HG03571 (cell line): ENCODE data around the gene PLEKHB1.

Experiments
- ATAC-seq: cut with Tn5 transposase; IDR thresholded peaks from one replicate; pipeline ENCODE4 v1.9.1; 2021; ENCODE audit not compliant: unreplicated experiment

PLEKHB1 gene

GRCh38 chr11:73645972-73646631 is at the start of gene PLEKHB1:
PLEKHB1 (plus strand) TSS chr11:73646581; CDS start chr11:73646609, 28 bp downstream.
- no peak for ATAC-seq

- no peak for ATAC-seq
Observed at GRCh38 chr11:73597336-73597955, 48.9 kb upstream of the PLEKHB1 start.

- peak; percentile 93 for ATAC-seq
Observed at GRCh38 chr11:73597956-73598718, 48.2 kb upstream of the PLEKHB1 start, which contains the start of gene FAM168A. FAM168A (minus strand) TSS chr11:73598112; CDS start chr11:73468474, 129,638 bp downstream.

GRCh38 chr11:73598719-73599379 is 47.5 kb upstream of the PLEKHB1 start:
- no peak for ATAC-seq

- ATAC-seq, result no peak
Observed at GRCh38 chr11:73612601-73613140, 33.7 kb upstream of the PLEKHB1 start.

GRCh38 chr11:73614591-73614990 is 31.8 kb upstream of the PLEKHB1 start:
- no peak for ATAC-seq

- no peak for ATAC-seq
Observed at GRCh38 chr11:73622926-73623593, 23.3 kb upstream of the PLEKHB1 start.

GRCh38 chr11:73623686-73624085 is 22.7 kb upstream of the PLEKHB1 start:
- ATAC-seq, result no peak

- no peak for ATAC-seq
Observed at GRCh38 chr11:73625696-73626318, 20.6 kb upstream of the PLEKHB1 start.

GRCh38 chr11:73629907-73630306 is 16.5 kb upstream of the PLEKHB1 start:
- ATAC-seq, result no peak

GRCh38 chr11:73632996-73633395 is 13.4 kb upstream of the PLEKHB1 start:
- ATAC-seq, result no peak

GRCh38 chr11:73633999-73634398 is 12.4 kb upstream of the PLEKHB1 start:
- no peak for ATAC-seq

- no peak for ATAC-seq
Observed at GRCh38 chr11:73635721-73636120, 10.7 kb upstream of the PLEKHB1 start.

- ATAC-seq, result no peak
Observed at GRCh38 chr11:73636249-73636648, 10.1 kb upstream of the PLEKHB1 start.

GRCh38 chr11:73637012-73637411 is 9.4 kb upstream of the PLEKHB1 start:
- ATAC-seq, result no peak

GRCh38 chr11:73640592-73640991 is 5.8 kb upstream of the PLEKHB1 start:
- no peak for ATAC-seq

- no peak for ATAC-seq
Observed at GRCh38 chr11:73641668-73642067, 4.7 kb upstream of the PLEKHB1 start.

- no peak for ATAC-seq
Observed at GRCh38 chr11:73645121-73645969, 1.0 kb upstream of the PLEKHB1 start.

GRCh38 chr11:73647459-73648100 is 1.2 kb downstream of the PLEKHB1 start:
- no peak for ATAC-seq
